Stomach (tissue), 4 donors: ENCODE measurements around the gene ZBTB2.
"Not testable (repeated sequence)": the region's sequence is repeated elsewhere in the genome, so short reads cannot be mapped to it uniquely, and the experiment has no call there.

Source experiments
- POLR2A ChIP-seq, 4 donors: fragments of 450-650 bp; IDR thresholded peaks; one replicate each; pipeline ENCODE4 v1.6.1; 2016; ENCODE audit warnings: antibody characterized with exemption in 4 of 4, control low read depth in 2 of 4, mild to moderate bottlenecking in 1 of 4, moderate library complexity in 1 of 4
- POLR2AphosphoS5 ChIP-seq, 3 donors: sonication (generic); formaldehyde crosslinking; IDR thresholded peaks; one replicate each; pipeline ENCODE4 v1.6.1; 2016; ENCODE audit warnings: antibody characterized with exemption in 3 of 3
- TF ChIP-seq, protein P1 (sequence below), 7 experiments: fragments of 450-650 bp in 4 of 7; fragments of 200-600 bp in 3 of 7; sonication (generic) in 3 of 7; IDR thresholded peaks; one replicate each; pipeline ENCODE4 v1.5.1; 2016 to 2019; ENCODE audit warnings: antibody characterized with exemption in 7 of 7, control low read depth in 2 of 7, mild to moderate bottlenecking in 1 of 7

DNA sequence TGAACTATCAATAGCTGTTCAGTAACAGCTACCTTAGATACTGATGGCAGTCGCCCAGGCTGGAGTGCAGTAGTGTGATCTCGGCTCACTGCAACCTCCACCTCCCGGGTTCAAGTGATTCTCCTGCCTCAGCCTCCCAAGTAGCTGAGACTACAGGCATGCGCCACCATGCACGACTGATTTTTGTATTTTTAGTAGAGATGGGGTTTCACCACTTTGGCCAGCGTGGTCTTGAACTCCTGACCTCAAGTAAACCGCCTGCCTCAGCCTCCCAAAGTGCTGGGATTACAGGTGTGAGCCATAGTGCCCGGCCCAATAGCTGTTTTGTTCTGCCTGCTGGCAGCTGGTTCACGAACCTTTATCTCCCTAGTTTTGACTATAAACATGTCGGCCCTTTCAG, 48.6 kb downstream of the ZBTB2 start:
- not testable (repeated sequence) for TF ChIP-seq POLR2AphosphoS5, POLR2A (IDR thresholded peaks at IDR 0.05)
- TF ChIP-seq, protein P1, sequence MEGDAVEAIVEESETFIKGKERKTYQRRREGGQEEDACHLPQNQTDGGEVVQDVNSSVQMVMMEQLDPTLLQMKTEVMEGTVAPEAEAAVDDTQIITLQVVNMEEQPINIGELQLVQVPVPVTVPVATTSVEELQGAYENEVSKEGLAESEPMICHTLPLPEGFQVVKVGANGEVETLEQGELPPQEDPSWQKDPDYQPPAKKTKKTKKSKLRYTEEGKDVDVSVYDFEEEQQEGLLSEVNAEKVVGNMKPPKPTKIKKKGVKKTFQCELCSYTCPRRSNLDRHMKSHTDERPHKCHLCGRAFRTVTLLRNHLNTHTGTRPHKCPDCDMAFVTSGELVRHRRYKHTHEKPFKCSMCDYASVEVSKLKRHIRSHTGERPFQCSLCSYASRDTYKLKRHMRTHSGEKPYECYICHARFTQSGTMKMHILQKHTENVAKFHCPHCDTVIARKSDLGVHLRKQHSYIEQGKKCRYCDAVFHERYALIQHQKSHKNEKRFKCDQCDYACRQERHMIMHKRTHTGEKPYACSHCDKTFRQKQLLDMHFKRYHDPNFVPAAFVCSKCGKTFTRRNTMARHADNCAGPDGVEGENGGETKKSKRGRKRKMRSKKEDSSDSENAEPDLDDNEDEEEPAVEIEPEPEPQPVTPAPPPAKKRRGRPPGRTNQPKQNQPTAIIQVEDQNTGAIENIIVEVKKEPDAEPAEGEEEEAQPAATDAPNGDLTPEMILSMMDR (IDR thresholded peaks at IDR 0.05): not testable (repeated sequence)
